H1 (cell line): Measurements from ENCODE around the gene TMEM271. TPM values are rescaled to one million over a fixed set of nuclear protein-coding genes. Genes with fewer than 3 reads are reported as not detected.

Source experiments
- ASH2L ChIP-seq: fragments of 200-600, 300-600 bp; sonication (generic); IDR thresholded peaks from one replicate; pipeline ENCODE4 v1.7.1; 2017; ENCODE audit warnings: low read length
- CBX8 ChIP-seq: fragments of 300-800, 300-1000 bp; sonication (generic); IDR thresholded peaks from 2 replicates; pipeline ENCODE4 v1.7.1; 2016; ENCODE audit warnings: low read depth, low read length, borderline replicate concordance
- CEBPB ChIP-seq: IDR thresholded peaks from 2 replicates; pipeline ENCODE4 v1.6.1; 2012; ENCODE audit warnings: low read depth, low read length
- CHD1 ChIP-seq: IDR thresholded peaks from 2 replicates; pipeline ENCODE4 v1.6.1; 2012; ENCODE audit warnings: low read depth, low read length, improper control_type of control experiment
- FOSL1 ChIP-seq: IDR thresholded peaks from 2 replicates; pipeline ENCODE4 v1.6.1; 2011; ENCODE audit warnings: mild to moderate bottlenecking, low read depth, low read length, moderate library complexity; ENCODE audit not compliant: insufficient read depth
- HDAC6 ChIP-seq: IDR thresholded peaks from one replicate; pipeline ENCODE4 v1.7.1; 2012; ENCODE audit warnings: low read depth, mild to moderate bottlenecking, inconsistent platforms, low read length, moderate library complexity
- SAP30 ChIP-seq: fragments of 300-600 bp; sonication (generic); IDR thresholded peaks from 2 replicates; pipeline ENCODE4 v1.7.1; 2012; ENCODE audit warnings: low read length, moderate library complexity, mild to moderate bottlenecking, inconsistent platforms; ENCODE audit not compliant: insufficient read depth, insufficient replicate concordance
- ZNF274 ChIP-seq: IDR thresholded peaks from 2 replicates; pipeline ENCODE4 v1.7.0; 2012; ENCODE audit warnings: low read length, borderline replicate concordance; ENCODE audit errors: extremely low read depth
- polyA plus RNA-seq, 7 experiments: library from polyadenylated mRNA; depleted of rRNA in 3 of 7; stranded (reverse) in 5 of 7; unstranded in 2 of 7; fragments of >200 nt in 5 of 7; fragments of 200-250 nt in 2 of 7; gene quantifications; 1 replicate in 5 of 7; 2 replicates in 1 of 7; 4 replicates in 1 of 7; pipeline versions ENCODE4 v1.2.1 to v1.2.3, GENCODE V29; 2011 to 2013; ENCODE audit warnings: missing spikeins in 2 of 7, mixed read lengths in 2 of 7
- total RNA-seq: library from RNA; stranded (reverse); fragmentation: NEBNext Ultra II Directional; extraction: Animal tissue kit (Norgen Biotek cat#: 25700); gene quantifications from 2 replicates; pipeline ENCODE4 v1.2.1, GENCODE V29; 2021
- TF ChIP-seq, protein P1 (sequence below): fragments of 300-600 bp; sonication (generic); IDR thresholded peaks from 2 replicates; pipeline ENCODE4 v1.7.1; 2012; ENCODE audit warnings: low read length, moderate library complexity, mild to moderate bottlenecking, inconsistent platforms; ENCODE audit not compliant: insufficient replicate concordance

Gene TMEM271
- total and polyA plus RNA-seq, 2 of the 8 experiments (the other 6 are each of a cell fraction or from before 2014, with no cell fraction given): 0.08 to 0.35 TPM

DNA sequence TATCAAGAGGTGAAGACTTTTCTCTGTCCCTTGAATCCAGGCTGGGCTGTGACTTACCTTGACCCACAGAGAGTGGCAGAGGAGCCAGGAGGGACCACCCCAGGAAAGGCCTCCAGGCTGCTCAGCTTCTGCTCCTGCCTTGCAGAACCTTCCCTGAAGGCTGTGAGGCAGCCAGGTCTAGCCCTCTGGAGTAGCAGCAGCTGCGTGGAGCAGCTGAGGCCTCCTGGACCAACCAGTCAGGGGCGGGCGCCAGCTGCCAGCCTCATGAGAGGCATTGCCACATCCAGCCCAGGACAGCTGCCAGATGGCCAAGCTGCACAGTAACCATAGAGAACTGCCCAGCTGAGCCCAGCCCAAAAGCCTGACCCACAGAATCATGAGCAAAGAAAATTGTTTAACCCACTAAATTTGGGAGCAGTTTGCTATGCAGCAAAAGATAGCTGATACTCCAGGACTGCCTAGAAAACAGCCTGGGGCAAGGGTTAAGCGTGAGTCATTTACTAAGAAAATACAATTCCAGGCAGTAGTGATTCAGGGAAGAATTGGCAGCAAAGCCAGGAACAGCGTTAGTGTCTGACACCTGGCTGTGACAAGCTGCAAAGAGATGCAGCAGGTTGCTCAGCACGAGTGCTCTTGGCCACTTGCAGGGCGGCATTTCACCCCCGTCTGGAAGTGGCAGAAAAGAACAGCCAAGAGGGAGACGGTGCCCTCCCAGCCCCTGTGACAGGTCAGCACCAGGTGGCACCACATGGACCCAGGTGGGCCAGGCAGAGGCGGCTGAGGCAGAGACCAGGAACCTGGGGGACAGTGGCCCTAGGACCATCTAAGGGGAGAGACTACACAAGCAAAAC lies 34.5 kb upstream of the TMEM271 start (continued):
- TF ChIP-seq, protein P1, sequence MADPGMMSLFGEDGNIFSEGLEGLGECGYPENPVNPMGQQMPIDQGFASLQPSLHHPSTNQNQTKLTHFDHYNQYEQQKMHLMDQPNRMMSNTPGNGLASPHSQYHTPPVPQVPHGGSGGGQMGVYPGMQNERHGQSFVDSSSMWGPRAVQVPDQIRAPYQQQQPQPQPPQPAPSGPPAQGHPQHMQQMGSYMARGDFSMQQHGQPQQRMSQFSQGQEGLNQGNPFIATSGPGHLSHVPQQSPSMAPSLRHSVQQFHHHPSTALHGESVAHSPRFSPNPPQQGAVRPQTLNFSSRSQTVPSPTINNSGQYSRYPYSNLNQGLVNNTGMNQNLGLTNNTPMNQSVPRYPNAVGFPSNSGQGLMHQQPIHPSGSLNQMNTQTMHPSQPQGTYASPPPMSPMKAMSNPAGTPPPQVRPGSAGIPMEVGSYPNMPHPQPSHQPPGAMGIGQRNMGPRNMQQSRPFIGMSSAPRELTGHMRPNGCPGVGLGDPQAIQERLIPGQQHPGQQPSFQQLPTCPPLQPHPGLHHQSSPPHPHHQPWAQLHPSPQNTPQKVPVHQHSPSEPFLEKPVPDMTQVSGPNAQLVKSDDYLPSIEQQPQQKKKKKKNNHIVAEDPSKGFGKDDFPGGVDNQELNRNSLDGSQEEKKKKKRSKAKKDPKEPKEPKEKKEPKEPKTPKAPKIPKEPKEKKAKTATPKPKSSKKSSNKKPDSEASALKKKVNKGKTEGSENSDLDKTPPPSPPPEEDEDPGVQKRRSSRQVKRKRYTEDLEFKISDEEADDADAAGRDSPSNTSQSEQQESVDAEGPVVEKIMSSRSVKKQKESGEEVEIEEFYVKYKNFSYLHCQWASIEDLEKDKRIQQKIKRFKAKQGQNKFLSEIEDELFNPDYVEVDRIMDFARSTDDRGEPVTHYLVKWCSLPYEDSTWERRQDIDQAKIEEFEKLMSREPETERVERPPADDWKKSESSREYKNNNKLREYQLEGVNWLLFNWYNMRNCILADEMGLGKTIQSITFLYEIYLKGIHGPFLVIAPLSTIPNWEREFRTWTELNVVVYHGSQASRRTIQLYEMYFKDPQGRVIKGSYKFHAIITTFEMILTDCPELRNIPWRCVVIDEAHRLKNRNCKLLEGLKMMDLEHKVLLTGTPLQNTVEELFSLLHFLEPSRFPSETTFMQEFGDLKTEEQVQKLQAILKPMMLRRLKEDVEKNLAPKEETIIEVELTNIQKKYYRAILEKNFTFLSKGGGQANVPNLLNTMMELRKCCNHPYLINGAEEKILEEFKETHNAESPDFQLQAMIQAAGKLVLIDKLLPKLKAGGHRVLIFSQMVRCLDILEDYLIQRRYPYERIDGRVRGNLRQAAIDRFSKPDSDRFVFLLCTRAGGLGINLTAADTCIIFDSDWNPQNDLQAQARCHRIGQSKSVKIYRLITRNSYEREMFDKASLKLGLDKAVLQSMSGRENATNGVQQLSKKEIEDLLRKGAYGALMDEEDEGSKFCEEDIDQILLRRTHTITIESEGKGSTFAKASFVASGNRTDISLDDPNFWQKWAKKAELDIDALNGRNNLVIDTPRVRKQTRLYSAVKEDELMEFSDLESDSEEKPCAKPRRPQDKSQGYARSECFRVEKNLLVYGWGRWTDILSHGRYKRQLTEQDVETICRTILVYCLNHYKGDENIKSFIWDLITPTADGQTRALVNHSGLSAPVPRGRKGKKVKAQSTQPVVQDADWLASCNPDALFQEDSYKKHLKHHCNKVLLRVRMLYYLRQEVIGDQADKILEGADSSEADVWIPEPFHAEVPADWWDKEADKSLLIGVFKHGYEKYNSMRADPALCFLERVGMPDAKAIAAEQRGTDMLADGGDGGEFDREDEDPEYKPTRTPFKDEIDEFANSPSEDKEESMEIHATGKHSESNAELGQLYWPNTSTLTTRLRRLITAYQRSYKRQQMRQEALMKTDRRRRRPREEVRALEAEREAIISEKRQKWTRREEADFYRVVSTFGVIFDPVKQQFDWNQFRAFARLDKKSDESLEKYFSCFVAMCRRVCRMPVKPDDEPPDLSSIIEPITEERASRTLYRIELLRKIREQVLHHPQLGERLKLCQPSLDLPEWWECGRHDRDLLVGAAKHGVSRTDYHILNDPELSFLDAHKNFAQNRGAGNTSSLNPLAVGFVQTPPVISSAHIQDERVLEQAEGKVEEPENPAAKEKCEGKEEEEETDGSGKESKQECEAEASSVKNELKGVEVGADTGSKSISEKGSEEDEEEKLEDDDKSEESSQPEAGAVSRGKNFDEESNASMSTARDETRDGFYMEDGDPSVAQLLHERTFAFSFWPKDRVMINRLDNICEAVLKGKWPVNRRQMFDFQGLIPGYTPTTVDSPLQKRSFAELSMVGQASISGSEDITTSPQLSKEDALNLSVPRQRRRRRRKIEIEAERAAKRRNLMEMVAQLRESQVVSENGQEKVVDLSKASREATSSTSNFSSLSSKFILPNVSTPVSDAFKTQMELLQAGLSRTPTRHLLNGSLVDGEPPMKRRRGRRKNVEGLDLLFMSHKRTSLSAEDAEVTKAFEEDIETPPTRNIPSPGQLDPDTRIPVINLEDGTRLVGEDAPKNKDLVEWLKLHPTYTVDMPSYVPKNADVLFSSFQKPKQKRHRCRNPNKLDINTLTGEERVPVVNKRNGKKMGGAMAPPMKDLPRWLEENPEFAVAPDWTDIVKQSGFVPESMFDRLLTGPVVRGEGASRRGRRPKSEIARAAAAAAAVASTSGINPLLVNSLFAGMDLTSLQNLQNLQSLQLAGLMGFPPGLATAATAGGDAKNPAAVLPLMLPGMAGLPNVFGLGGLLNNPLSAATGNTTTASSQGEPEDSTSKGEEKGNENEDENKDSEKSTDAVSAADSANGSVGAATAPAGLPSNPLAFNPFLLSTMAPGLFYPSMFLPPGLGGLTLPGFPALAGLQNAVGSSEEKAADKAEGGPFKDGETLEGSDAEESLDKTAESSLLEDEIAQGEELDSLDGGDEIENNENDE: no peak
- TF ChIP-seq FOSL1 (no peak), SAP30 (no peak), CEBPB (no peak), CBX8 (no peak), CHD1 (no peak), ZNF274 (no peak), HDAC6 (no peak), ASH2L (no peak)
